H9 (cell line): ENCODE data around the gene EFS. TPM values are rescaled to one million over a fixed set of nuclear protein-coding genes. Genes with fewer than 3 reads are reported as not detected.

Source experiments
- DNase-seq: peaks from one replicate; pipeline ENCODE4 v3.0.0-alpha.2; 2017
- H2AFZ ChIP-seq: one replicate; pipeline ENCODE4 v1.6.1; 2013; ENCODE audit warnings: mild to moderate bottlenecking, low read length, control low read depth, moderate library complexity
- H2AK5ac ChIP-seq: 2 replicates; pipeline ENCODE4 v1.6.1; 2013; ENCODE audit warnings: low read length, control low read depth, mixed read lengths; ENCODE audit not compliant: insufficient read length
- H2BK120ac ChIP-seq: one replicate; pipeline ENCODE4 v1.6.1; 2013; ENCODE audit warnings: low read depth, mild to moderate bottlenecking, low read length, control low read depth, inconsistent platforms; ENCODE audit not compliant: poor library complexity, severe bottlenecking
- H2BK12ac ChIP-seq: 2 replicates; pipeline ENCODE4 v1.6.1; 2013; ENCODE audit warnings: low read length, control low read depth, mixed read lengths, low read depth; ENCODE audit not compliant: insufficient read length
- H2BK15ac ChIP-seq: 2 replicates; pipeline ENCODE4 v1.6.1; 2013; ENCODE audit warnings: low read depth, low read length, control low read depth
- H2BK20ac ChIP-seq: one replicate; pipeline ENCODE4 v1.6.1; 2013; ENCODE audit warnings: low read depth, mild to moderate bottlenecking, low read length, control low read depth, inconsistent platforms; ENCODE audit not compliant: poor library complexity, severe bottlenecking
- H2BK5ac ChIP-seq: 2 replicates; pipeline ENCODE4 v1.6.1; 2013; ENCODE audit warnings: low read length, control low read depth, mixed read lengths; ENCODE audit not compliant: insufficient read length
- H3K14ac ChIP-seq: 2 replicates; pipeline ENCODE4 v1.6.1; 2013; ENCODE audit warnings: low read length, control low read depth; ENCODE audit not compliant: insufficient read depth
- H3K18ac ChIP-seq: 2 replicates; pipeline ENCODE4 v1.6.1; 2013; ENCODE audit warnings: low read depth, mild to moderate bottlenecking, mixed read lengths, low read length, control low read depth; ENCODE audit not compliant: insufficient read length
- H3K23ac ChIP-seq: 2 replicates; pipeline ENCODE4 v1.6.1; 2013; ENCODE audit warnings: low read length, control low read depth, mixed read lengths, low read depth; ENCODE audit not compliant: insufficient read length
- H3K23me2 ChIP-seq: 2 replicates; pipeline ENCODE4 v1.6.1; 2013; ENCODE audit warnings: low read depth, mild to moderate bottlenecking, mixed read lengths, low read length, control low read depth; ENCODE audit not compliant: insufficient read length, poor library complexity, severe bottlenecking
- H3K27ac ChIP-seq: 2 replicates; pipeline ENCODE4 v1.5.1; 2013; ENCODE audit warnings: low read length, control low read depth, mixed read lengths, low read depth; ENCODE audit not compliant: insufficient read length
- H3K27me3 ChIP-seq: 2 replicates; pipeline ENCODE4 v1.6.1; 2013; ENCODE audit warnings: low read length, control low read depth, inconsistent platforms; ENCODE audit not compliant: insufficient read depth
- H3K4ac ChIP-seq: 2 replicates; pipeline ENCODE4 v1.6.1; 2013; ENCODE audit warnings: low read depth, mild to moderate bottlenecking, control low read depth, inconsistent platforms, low read length, moderate library complexity
- H3K4me1 ChIP-seq: 2 replicates; pipeline ENCODE4 v1.6.1; 2013; ENCODE audit warnings: low read length, control low read depth, inconsistent platforms; ENCODE audit not compliant: insufficient read depth
- H3K4me2 ChIP-seq: 2 replicates; pipeline ENCODE4 v1.6.1; 2013; ENCODE audit warnings: low read length, control low read depth, mixed read lengths; ENCODE audit not compliant: insufficient read length, insufficient read depth
- H3K56ac ChIP-seq: 2 replicates; pipeline ENCODE4 v1.6.1; 2013; ENCODE audit warnings: low read depth, mild to moderate bottlenecking, mixed read lengths, low read length, control low read depth; ENCODE audit not compliant: insufficient read length
- H3K79me1 ChIP-seq: 2 replicates; pipeline ENCODE4 v1.6.1; 2013; ENCODE audit warnings: low read depth, mild to moderate bottlenecking, moderate library complexity, low read length, control low read depth, inconsistent platforms; ENCODE audit not compliant: insufficient read depth, poor library complexity, severe bottlenecking
- H3K79me2 ChIP-seq: 2 replicates; pipeline ENCODE4 v1.6.1; 2013; ENCODE audit warnings: low read length, control low read depth, inconsistent platforms; ENCODE audit not compliant: insufficient read depth
- H3K9ac ChIP-seq: 2 replicates; pipeline ENCODE4 v1.6.1; 2013; ENCODE audit warnings: low read length, control low read depth, mixed read lengths; ENCODE audit not compliant: insufficient read length; ENCODE audit errors: extremely low read depth
- H3K9me3 ChIP-seq: one replicate; pipeline ENCODE4 v1.6.1; 2013; ENCODE audit warnings: low read depth, low read length, inconsistent platforms; ENCODE audit not compliant: control insufficient read depth
- H3T11ph ChIP-seq: one replicate; pipeline ENCODE4 v1.6.1; 2013; ENCODE audit warnings: mild to moderate bottlenecking, low read length, control low read depth, inconsistent platforms
- H4K20me1 ChIP-seq: one replicate; pipeline ENCODE4 v1.6.1; 2013; ENCODE audit not compliant: control insufficient read depth, insufficient read length, insufficient read depth
- H4K5ac ChIP-seq: 2 replicates; pipeline ENCODE4 v1.6.1; 2013; ENCODE audit warnings: low read depth, mild to moderate bottlenecking, mixed read lengths, low read length, control low read depth; ENCODE audit not compliant: insufficient read length
- H4K8ac ChIP-seq: replicated peaks from 2 replicates; pipeline ENCODE4 v1.6.1; 2013; ENCODE audit warnings: low read length, control low read depth, mixed read lengths, low read depth; ENCODE audit not compliant: insufficient read length
- H4K91ac ChIP-seq: 2 replicates; pipeline ENCODE4 v1.6.1; 2013; ENCODE audit warnings: low read depth, mild to moderate bottlenecking, moderate library complexity, mixed read lengths, low read length, control low read depth; ENCODE audit not compliant: insufficient read length
- H3K27ac Mint-ChIP-seq, 3 experiments: 2 replicates in 2 of 3; 3 replicates in 1 of 3; pipeline ENCODE4 v1.8.0; 2020 to 2021; ENCODE audit warnings: mixed read lengths in 3 of 3, mild to moderate bottlenecking in 1 of 3, moderate library complexity in 1 of 3
- H3K27me3 Mint-ChIP-seq: 2 replicates; pipeline ENCODE4 v1.8.0; 2021; ENCODE audit warnings: low read depth, mild to moderate bottlenecking, moderate library complexity, mixed read lengths
- H3K36me3 Mint-ChIP-seq, 3 experiments: 2 replicates in 2 of 3; 3 replicates in 1 of 3; pipeline ENCODE4 v1.8.0; 2020 to 2021; ENCODE audit warnings: low read depth in 3 of 3, mixed read lengths in 3 of 3; ENCODE audit not compliant: insufficient read depth in 1 of 3
- H3K4me1 Mint-ChIP-seq, 2 experiments: 2 replicates each; pipeline ENCODE4 v1.8.0; 2020; ENCODE audit warnings: mixed read lengths in 2 of 2
- H3K4me3 Mint-ChIP-seq, 2 experiments: 2 replicates in 1 of 2; 3 replicates in 1 of 2; pipeline ENCODE4 v1.8.0; 2020 to 2021; ENCODE audit warnings: mild to moderate bottlenecking in 2 of 2, mixed read lengths in 2 of 2, moderate library complexity in 1 of 2
- H3K9me3 Mint-ChIP-seq, 2 experiments: 2 replicates in 1 of 2; 3 replicates in 1 of 2; pipeline ENCODE4 v1.8.0; 2020; ENCODE audit warnings: mild to moderate bottlenecking in 2 of 2, mixed read lengths in 2 of 2, moderate library complexity in 1 of 2
- CTCF ChIP-seq: fragments of 200-600 bp; sonication (generic); conservative IDR thresholded peaks from 3 replicates; pipeline ENCODE4 v1.8.0; 2021; ENCODE audit warnings: antibody characterized with exemption, mild to moderate bottlenecking
- WGBS: extraction: QIAGEN DNeasy Blood & Tissue Kit; methylation state at CpG from one replicate; pipeline ENCODE4 v1.1.7; 2013; ENCODE audit warnings: missing lambda C conversion rate, low lambda C conversion rate, mixed read lengths; ENCODE audit not compliant: insufficient read length; ENCODE audit errors: extremely low coverage; 5-methylcytosine and 5-hydroxymethylcytosine counted together
- total RNA-seq: library from RNA; stranded (reverse); gene quantifications from 2 replicates; pipeline ENCODE4 v1.2.1, GENCODE V29; 2021

The EFS gene
- total RNA-seq, 1 experiment from 2014 or later: 32.1 TPM

- Histone ChIP-seq H3K9ac (no peak overlapping the region), H3K4me2 (no peak overlapping the region), H4K5ac (no peak overlapping the region), H3K23ac (no peak overlapping the region), H3K79me1 (no peaks in the 10 kb centered on the region), H3K4ac (no peak overlapping the region), H3K4me1 (no peaks in the 10 kb centered on the region), H3K27me3 (no peaks in the 10 kb centered on the region; the same call in 1 of the 2 replicates), H2BK20ac (no peak overlapping the region), H2AK5ac (no peak overlapping the region), H3K18ac (no peak overlapping the region), H3K27ac (no peak overlapping the region), H2BK12ac (no peak overlapping the region), H3K9me3 (no peaks in the 10 kb centered on the region), H2BK15ac (no peak overlapping the region), H3T11ph (no peak overlapping the region), H3K79me2 (no peaks in the 10 kb centered on the region), H2BK5ac (no peak overlapping the region), H4K91ac (no peak overlapping the region), H3K23me2 (no peaks in the 10 kb centered on the region), H3K56ac (no peak overlapping the region), H4K20me1 (no peaks in the 10 kb centered on the region), H4K8ac (no peak overlapping the region), H2AFZ (no peak overlapping the region), H3K14ac (no peak overlapping the region), H2BK120ac (no peak overlapping the region)
- no CpG with 5 or more reads among the region's 14 CpGs for WGBS
- Mint-ChIP-seq H3K9me3 (no peaks in the 10 kb centered on the region), H3K4me3 (no peak overlapping the region), H3K4me1 (peaks cover 9 to 22% of the 10 kb centered on the region in 2 experiments), H3K36me3 (no peaks in the 10 kb centered on the region), H3K27me3 (peaks cover 74% of the 10 kb centered on the region), H3K27ac (no peak overlapping the region)
- no peak for TF ChIP-seq CTCF
- DNase-seq: no peak
These were observed 12.9 kb upstream of the EFS start for GRCh38 chr14:23377573-23378563.
